HepG2 (cell line): ENCODE measurements around the gene ASB16. TPM values are rescaled to one million over a fixed set of nuclear protein-coding genes. Genes with fewer than 3 reads are reported as not detected.
"Not testable (repeated sequence)": the region's sequence is repeated elsewhere in the genome, so short reads cannot be mapped to it uniquely, and the experiment has no call there.

ENCODE experiments used
- ATAC-seq: fragments of 200-7000 bp; cut with Tn5 transposase; 3 replicates; pipeline ENCODE4 v1.9.1; 2020; ENCODE audit warnings: mild to moderate bottlenecking, moderate library complexity
- BruUV-seq: library from RNA; stranded (reverse); fragments of 400-500 nt; replicated peaks from 2 replicates; lab custom pipeline; 2021; lab: Mats Ljungman, UMichigan
- CTCF ChIA-PET: fragments of 300-600 bp; formaldehyde crosslinking; extraction: SDS; loops from one replicate; lab custom pipeline; 2021; ENCODE audit warnings: low total read pairs, inconsistent platforms, low intra/inter-chr PET ratio; lab: Yijun Ruan, JAX
- POLR2A ChIA-PET: fragments of 350-600 bp; sonication (Branson Sonifier 250); formaldehyde crosslinking; loops from one replicate; lab custom pipeline; 2020; ENCODE audit warnings: antibody characterized with exemption, inconsistent platforms; lab: Yijun Ruan, JAX
- DNase-seq: peaks from one replicate; pipeline ENCODE4 v3.0.0-alpha.2; 2015; ENCODE audit warnings: low spot score
- FAIRE-seq: peaks from 3 replicates; lab custom pipeline; 2011; peaks lifted over from hg19 to GRCh38; lab: Jason Lieb, UNC
- H2AFZ ChIP-seq: one replicate; pipeline ENCODE4 v1.6.1; 2011; ENCODE audit warnings: low read length, inconsistent platforms
- H3K27ac ChIP-seq: fragments of 300-600 bp; 3 replicates; pipeline ENCODE4 v1.8.0; 2011; ENCODE audit warnings: mixed run types, mild to moderate bottlenecking, mixed read lengths, low read length, inconsistent platforms; ENCODE audit not compliant: insufficient read depth; ENCODE audit errors: extremely low read length
- H3K27me3 ChIP-seq, 2 experiments: fragments of 200-600 bp in 1 of 2; 2 replicates in 1 of 2; 3 replicates in 1 of 2; pipeline versions ENCODE4 v1.6.0 to v1.8.0; 2011; ENCODE audit warnings: low read length in 2 of 2, mild to moderate bottlenecking in 2 of 2, moderate library complexity in 2 of 2, inconsistent platforms in 1 of 2; ENCODE audit not compliant: insufficient read depth in 2 of 2, control insufficient read depth in 1 of 2
- H3K36me3 ChIP-seq, 2 experiments: fragments of 200-600 bp in 1 of 2; replicated peaks in 1 of 2; 2 replicates in 1 of 2; 3 replicates in 1 of 2; pipeline versions ENCODE4 v1.5.1 to v1.8.0; 2011; ENCODE audit warnings: low read length in 2 of 2, inconsistent platforms in 1 of 2; ENCODE audit not compliant: insufficient read depth in 2 of 2, control insufficient read depth in 1 of 2
- H3K4me1 ChIP-seq: 2 replicates; pipeline ENCODE4 v1.5.1; 2012; ENCODE audit warnings: low read length, inconsistent platforms; ENCODE audit not compliant: insufficient read depth
- H3K4me2 ChIP-seq: 2 replicates; pipeline ENCODE4 v1.6.0; 2011; ENCODE audit warnings: low read depth, low read length, inconsistent platforms
- H3K4me3 ChIP-seq, 3 experiments: fragments of 200-600 bp in 1 of 3; sonication (generic), shearing (Covaris generic) in 1 of 3; replicated peaks in 1 of 3; 2 replicates each; pipeline ENCODE4 v1.5.1; 2011 to 2016; ENCODE audit warnings: low read length in 3 of 3, inconsistent platforms in 2 of 3, low read depth in 2 of 3, mild to moderate bottlenecking in 2 of 3, control low read depth in 1 of 3, mixed read lengths in 1 of 3; ENCODE audit not compliant: insufficient read depth in 1 of 3
- H3K79me2 ChIP-seq: one replicate; pipeline ENCODE4 v1.6.1; 2011; ENCODE audit warnings: low read length, inconsistent platforms; ENCODE audit not compliant: insufficient read depth
- H3K9ac ChIP-seq: 2 replicates; pipeline ENCODE4 v1.6.0; 2011; ENCODE audit warnings: mild to moderate bottlenecking, low read depth, low read length, inconsistent platforms; ENCODE audit not compliant: insufficient read depth
- H3K9me3 ChIP-seq: 2 replicates; pipeline ENCODE4 v1.5.1; 2012; ENCODE audit warnings: mild to moderate bottlenecking, low read length
- H4K20me1 ChIP-seq: 2 replicates; pipeline ENCODE4 v1.6.0; 2011; ENCODE audit warnings: inconsistent platforms, mild to moderate bottlenecking, low read length, moderate library complexity; ENCODE audit not compliant: insufficient read depth
- ATF1 ChIP-seq: IDR thresholded peaks from 2 replicates; pipeline ENCODE4 v1.6.1; 2016; ENCODE audit warnings: mild to moderate bottlenecking, control low read depth
- CHCHD3 ChIP-seq: sonication (generic); formaldehyde crosslinking; IDR thresholded peaks from 2 replicates; pipeline ENCODE4 v1.8.0; 2022; ENCODE audit warnings: mild to moderate bottlenecking, missing genetic modification reagents, moderate library complexity
- HDAC1 ChIP-seq: sonication (generic); formaldehyde crosslinking; IDR thresholded peaks from 2 replicates; pipeline ENCODE4 v1.5.1; 2020; ENCODE audit warnings: mild to moderate bottlenecking, missing genetic modification reagents
- HNF1B ChIP-seq: sonication (generic); formaldehyde crosslinking; IDR thresholded peaks from 2 replicates; pipeline ENCODE4 v1.5.1; 2020; ENCODE audit warnings: mild to moderate bottlenecking, moderate library complexity, missing genetic modification reagents
- MYC ChIP-seq: sonication (generic); formaldehyde crosslinking; IDR thresholded peaks from 2 replicates; pipeline ENCODE4 v1.9.0; 2021; ENCODE audit warnings: missing genetic modification reagents, borderline replicate concordance
- MYPOP ChIP-seq: sonication (generic); formaldehyde crosslinking; IDR thresholded peaks from 2 replicates; pipeline ENCODE4 v1.8.1; 2023; ENCODE audit warnings: mild to moderate bottlenecking, moderate library complexity, missing genetic modification reagents
- NFKBIZ ChIP-seq: IDR thresholded peaks from 2 replicates; pipeline ENCODE4 v1.6.1; 2018; ENCODE audit warnings: missing genetic modification reagents, missing compliant biosample characterization
- TAF1 ChIP-seq: sonication (generic); formaldehyde crosslinking; IDR thresholded peaks from 2 replicates; pipeline ENCODE4 v1.4.0; 2020; ENCODE audit warnings: missing genetic modification reagents
- ZNF230 ChIP-seq: sonication (generic); formaldehyde crosslinking; IDR thresholded peaks from 2 replicates; pipeline ENCODE4 v1.4.0; 2020; ENCODE audit warnings: mild to moderate bottlenecking, missing genetic modification reagents
- WGBS: methylation state at CpG from one replicate; pipeline ENCODE4 v1.1.6; 2017; ENCODE audit warnings: low lambda C conversion rate; 5-methylcytosine and 5-hydroxymethylcytosine counted together
- in situ Hi-C: cut with HindIII; loops from 2 replicates; pipeline ENCODE4 v1.10.0; 2017; ENCODE audit warnings: low pct_unique_long_range_greater_than_20kb; ENCODE audit not compliant: extremely low pct_ligation_motif_present
- intact Hi-C: fragments of 100-400 bp; cut with micrococcal nuclease; formaldehyde crosslinking; loops from one replicate; pipeline ENCODE4 v1.10.0; 2022; ENCODE audit not compliant: unreplicated experiment
- polyA plus RNA-seq, 8 experiments: library from polyadenylated mRNA; depleted of rRNA in 3 of 8; stranded (reverse) in 7 of 8; unstranded in 1 of 8; fragments of >200 nt; fragmentation: Illumina TruSeq in 4 of 8; extraction: Trizol in 4 of 8; gene quantifications; 2 replicates each; pipeline versions ENCODE4 v1.2.1 to v1.2.3, GENCODE V29; 2011 to 2016; ENCODE audit warnings: low read depth in 4 of 8, missing spikeins in 1 of 8, mixed read lengths in 1 of 8; ENCODE audit not compliant: insufficient read depth in 1 of 8
- total RNA-seq, 5 experiments: library from RNA; depleted of rRNA; stranded (reverse); fragments of >200 nt; fragmentation: Illumina TruSeq; extraction: Trizol; gene quantifications; 2 replicates each; pipeline ENCODE4 v1.2.3, GENCODE V29; 2016; ENCODE audit warnings: low read depth in 1 of 5
- TF ChIP-seq, protein P1 (sequence below): sonication (generic); formaldehyde crosslinking; IDR thresholded peaks from 2 replicates; pipeline ENCODE4 v1.5.1; 2020; ENCODE audit warnings: missing genetic modification reagents, mild to moderate bottlenecking, borderline replicate concordance
- TF ChIP-seq, protein P2 (sequence below), 2 experiments: sonication (generic) in 1 of 2; formaldehyde crosslinking in 1 of 2; IDR thresholded peaks; 2 replicates each; pipeline versions ENCODE4 v1.5.1 to v1.6.1; 2011 to 2020; ENCODE audit warnings: borderline replicate concordance in 1 of 2, low read depth in 1 of 2, low read length in 1 of 2, mild to moderate bottlenecking in 1 of 2, missing genetic modification reagents in 1 of 2, moderate library complexity in 1 of 2

The ASB16 gene
- total and polyA plus RNA-seq, 2 of the 13 experiments (the other 11 are each of a cell fraction or from before 2014, with no cell fraction given), result 0.07 TPM; not detected in 1

GRCh38 chr17:44147812-44148211, 22.7 kb upstream of the ASB16 start:
- H4K20me1 ChIP-seq, result no peaks in the 10 kb centered on the region
- CTCF ChIA-PET, result no interaction called here
- in situ Hi-C loops (no loop called here), intact Hi-C loops (no loop called here)
- peaks cover 15% of the 10 kb centered on the region for H3K4me1 ChIP-seq
- no peak overlapping the region for H2AFZ ChIP-seq
- H3K27ac ChIP-seq, result no peak overlapping the region
- DNase-seq (no peak), ATAC-seq (no peak), FAIRE-seq (no peak)
- 98% methylated on average over 4 of the region's 4 CpGs for WGBS
- BruUV-seq, result no TSS peak
- H3K79me2 ChIP-seq, result peaks cover 10% of the 10 kb centered on the region
- H3K9me3 ChIP-seq, result no peaks in the 10 kb centered on the region
- no peak for TF ChIP-seq HNF1B
- TF ChIP-seq, protein P1, sequence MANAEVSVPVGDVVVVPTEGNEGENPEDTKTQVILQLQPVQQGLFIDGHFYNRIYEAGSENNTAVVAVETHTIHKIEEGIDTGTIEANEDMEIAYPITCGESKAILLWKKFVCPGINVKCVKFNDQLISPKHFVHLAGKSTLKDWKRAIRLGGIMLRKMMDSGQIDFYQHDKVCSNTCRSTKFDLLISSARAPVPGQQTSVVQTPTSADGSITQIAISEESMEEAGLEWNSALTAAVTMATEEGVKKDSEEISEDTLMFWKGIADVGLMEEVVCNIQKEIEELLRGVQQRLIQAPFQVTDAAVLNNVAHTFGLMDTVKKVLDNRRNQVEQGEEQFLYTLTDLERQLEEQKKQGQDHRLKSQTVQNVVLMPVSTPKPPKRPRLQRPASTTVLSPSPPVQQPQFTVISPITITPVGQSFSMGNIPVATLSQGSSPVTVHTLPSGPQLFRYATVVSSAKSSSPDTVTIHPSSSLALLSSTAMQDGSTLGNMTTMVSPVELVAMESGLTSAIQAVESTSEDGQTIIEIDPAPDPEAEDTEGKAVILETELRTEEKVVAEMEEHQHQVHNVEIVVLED (CRISPR knock-in tag), result no peak
- no peak for TF ChIP-seq MYC (CRISPR knock-in tag)
- TF ChIP-seq, protein P2, sequence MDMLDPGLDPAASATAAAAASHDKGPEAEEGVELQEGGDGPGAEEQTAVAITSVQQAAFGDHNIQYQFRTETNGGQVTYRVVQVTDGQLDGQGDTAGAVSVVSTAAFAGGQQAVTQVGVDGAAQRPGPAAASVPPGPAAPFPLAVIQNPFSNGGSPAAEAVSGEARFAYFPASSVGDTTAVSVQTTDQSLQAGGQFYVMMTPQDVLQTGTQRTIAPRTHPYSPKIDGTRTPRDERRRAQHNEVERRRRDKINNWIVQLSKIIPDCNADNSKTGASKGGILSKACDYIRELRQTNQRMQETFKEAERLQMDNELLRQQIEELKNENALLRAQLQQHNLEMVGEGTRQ (IDR thresholded peaks at IDR 0.05; ENCODE audit: low read depth, low read length), result no peak
- TF ChIP-seq, protein P2 (CRISPR knock-in tag; IDR thresholded peaks at IDR 0.05; ENCODE audit: borderline replicate concordance), result no peak
- TF ChIP-seq ATF1 (CRISPR knock-in tag), result no peak
- no peak for TF ChIP-seq HDAC1 (CRISPR knock-in tag)
- no peak for TF ChIP-seq NFKBIZ (CRISPR knock-in tag)
- no peak for TF ChIP-seq TAF1 (CRISPR knock-in tag)
- no peak for TF ChIP-seq MYPOP
- TF ChIP-seq ZNF230 (CRISPR knock-in tag), result no peak
- TF ChIP-seq CHCHD3 (CRISPR knock-in tag), result no peak
- H3K9ac ChIP-seq, result no peak overlapping the region
- POLR2A ChIA-PET, result no interaction called here
- H3K4me2 ChIP-seq, result no peak overlapping the region
- H3K36me3 ChIP-seq, result peaks cover 18 to 44% of the 10 kb centered on the region in 2 experiments
- no peaks in the 10 kb centered on the region for H3K27me3 ChIP-seq
- no peak overlapping the region for H3K4me3 ChIP-seq

GRCh38 chr17:44149066-44149465, 21.4 kb upstream of the ASB16 start:
- H2AFZ ChIP-seq, intact Hi-C loops, H3K4me3 ChIP-seq, H3K9ac ChIP-seq, DNase-seq, H3K9me3 ChIP-seq, H3K4me2 ChIP-seq, H3K27me3 ChIP-seq, H3K4me1 ChIP-seq, H3K27ac ChIP-seq, in situ Hi-C loops, H4K20me1 ChIP-seq, BruUV-seq, POLR2A ChIA-PET, CTCF ChIA-PET, ATAC-seq, FAIRE-seq: not testable (repeated sequence)
- H3K36me3 ChIP-seq, result peaks cover 20 to 50% of the 10 kb centered on the region in 2 experiments
- H3K79me2 ChIP-seq, result peaks cover 10% of the 10 kb centered on the region
- 93% methylated on average over 3 of the region's 3 CpGs for WGBS
